ENCODE results near the gene SLC12A8. TPM values are rescaled to one million over a fixed set of nuclear protein-coding genes. Genes with fewer than 3 reads are reported as not detected.

Gene SLC12A8
- total RNA-seq, 4 donors from 2014 or later: 5.4 to 10.5 (median 6.8) TPM

- WGBS, 2 donors (ENCODE audit: low coverage in 1 of 2): 26 to 32% methylated on average over 5 to 14 of the region's 14 CpGs
- Histone ChIP-seq H3K9me3 (no peaks in the 10 kb centered on the region), H3K36me3 (no peaks in the 10 kb centered on the region), H3K27me3 (peaks cover 5% of the 10 kb centered on the region), H3K4me3 (peak overlapping the region in 3 of 4 donors; percentile 5 to 32 (median 7)), H3K4me1 (peaks cover 31 to 63% (median 36%) of the 10 kb centered on the region in 4 donors), H3K27ac (peak overlapping the region; percentile 87 to 90 (median 89))
- in situ Hi-C loops (cut with MboI; ENCODE audit: low pct_ligation_motif_present in 1 of 4, low pct_unique_long_range_greater_than_20kb in 1 of 4, low sequenced_read_pairs in 3 of 4) (no loop called here), intact Hi-C loops (cut with DNase I; ENCODE audit: low total_unique reads) (loop anchor here (5.0 kb wide), 1 partner anchor 50 kb away; no protein-coding TSS in a partner anchor)
- TF ChIP-seq EP300 (IDR thresholded peaks at IDR 0.05; ENCODE audit: low read depth) (no peak), POLR2A (IDR thresholded peaks at IDR 0.05) (no peak)
- TF ChIP-seq, protein P1, sequence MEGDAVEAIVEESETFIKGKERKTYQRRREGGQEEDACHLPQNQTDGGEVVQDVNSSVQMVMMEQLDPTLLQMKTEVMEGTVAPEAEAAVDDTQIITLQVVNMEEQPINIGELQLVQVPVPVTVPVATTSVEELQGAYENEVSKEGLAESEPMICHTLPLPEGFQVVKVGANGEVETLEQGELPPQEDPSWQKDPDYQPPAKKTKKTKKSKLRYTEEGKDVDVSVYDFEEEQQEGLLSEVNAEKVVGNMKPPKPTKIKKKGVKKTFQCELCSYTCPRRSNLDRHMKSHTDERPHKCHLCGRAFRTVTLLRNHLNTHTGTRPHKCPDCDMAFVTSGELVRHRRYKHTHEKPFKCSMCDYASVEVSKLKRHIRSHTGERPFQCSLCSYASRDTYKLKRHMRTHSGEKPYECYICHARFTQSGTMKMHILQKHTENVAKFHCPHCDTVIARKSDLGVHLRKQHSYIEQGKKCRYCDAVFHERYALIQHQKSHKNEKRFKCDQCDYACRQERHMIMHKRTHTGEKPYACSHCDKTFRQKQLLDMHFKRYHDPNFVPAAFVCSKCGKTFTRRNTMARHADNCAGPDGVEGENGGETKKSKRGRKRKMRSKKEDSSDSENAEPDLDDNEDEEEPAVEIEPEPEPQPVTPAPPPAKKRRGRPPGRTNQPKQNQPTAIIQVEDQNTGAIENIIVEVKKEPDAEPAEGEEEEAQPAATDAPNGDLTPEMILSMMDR (IDR thresholded peaks at IDR 0.05): no peak
- peak; percentile 30 for DNase-seq
Measured at GRCh38 chr3:125051715-125052581, 160.6 kb downstream of the SLC12A8 start.

DNA sequence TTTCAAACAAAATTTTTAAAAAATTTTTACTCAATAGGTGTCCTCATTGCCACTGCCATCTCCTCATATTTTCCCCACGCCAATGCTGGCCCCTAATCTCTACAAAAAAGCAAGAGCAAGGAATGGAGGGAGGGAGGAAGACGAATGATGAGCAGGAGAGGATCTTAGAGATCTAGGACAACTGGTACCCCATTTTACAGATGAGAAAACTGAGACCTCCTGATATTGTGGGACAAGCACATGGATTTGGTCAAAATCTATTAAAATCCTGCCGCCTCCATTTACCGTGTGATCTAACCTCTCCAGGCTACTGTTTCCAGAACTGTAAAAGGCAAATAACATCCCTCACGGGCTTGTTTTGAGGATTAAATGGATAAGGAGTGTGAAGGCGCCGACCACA is 161.3 kb downstream of the SLC12A8 start:
- intact Hi-C loops (cut with DNase I; ENCODE audit: low total_unique reads): loop anchor here (5.0 kb wide), 1 partner anchor 49 kb away; no protein-coding TSS in a partner anchor
- in situ Hi-C loops (cut with MboI; ENCODE audit: low pct_ligation_motif_present in 1 of 4, low pct_unique_long_range_greater_than_20kb in 1 of 4, low sequenced_read_pairs in 3 of 4): no loop called here

DNA sequence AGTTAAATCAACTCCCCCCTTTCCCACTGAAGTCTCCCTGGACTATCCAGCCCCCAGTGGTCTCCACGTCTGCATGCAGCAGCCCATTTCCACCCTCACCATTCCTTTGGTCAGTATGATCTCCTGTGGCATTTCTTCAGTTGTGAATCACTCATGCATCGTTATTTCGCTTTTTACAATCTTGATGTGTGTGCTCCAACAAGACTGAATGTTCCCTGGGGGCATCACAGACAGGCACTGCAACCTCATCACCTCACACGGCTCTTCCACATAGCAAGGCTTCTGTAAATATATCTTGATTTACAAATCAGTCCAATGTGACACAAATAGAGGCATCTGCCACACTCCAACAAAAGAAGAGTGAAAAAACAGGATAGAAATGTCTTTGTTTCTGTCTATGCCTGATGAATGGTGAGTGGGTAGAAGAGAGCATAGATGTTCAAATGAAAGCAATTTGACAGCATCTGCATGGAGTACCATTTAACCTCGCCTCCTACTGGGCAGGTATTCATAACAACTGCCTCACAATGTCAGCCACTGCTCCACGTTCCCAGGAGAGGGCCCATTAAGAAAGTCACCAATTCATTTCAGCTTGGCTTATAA is 162.0 kb downstream of the SLC12A8 start:
- H3K27ac ChIP-seq: no peak overlapping the region
- H3K36me3 ChIP-seq: no peaks in the 10 kb centered on the region
- TF ChIP-seq POLR2A (IDR thresholded peaks at IDR 0.05) (no peak), POLR2AphosphoS5 (IDR thresholded peaks at IDR 0.05) (no peak), EP300 (IDR thresholded peaks at IDR 0.05; ENCODE audit: low read depth) (no peak)
- TF ChIP-seq, protein P1 (IDR thresholded peaks at IDR 0.05): no peak
- 86 to 91% methylated on average over 6 of the region's 6 CpGs for WGBS, 2 donors (ENCODE audit: low coverage in 1 of 2)
- no peak overlapping the region for H3K4me3 ChIP-seq
- no peaks in the 10 kb centered on the region for H3K27me3 ChIP-seq
- in situ Hi-C loops (cut with MboI; ENCODE audit: low pct_ligation_motif_present in 1 of 4, low pct_unique_long_range_greater_than_20kb in 1 of 4, low sequenced_read_pairs in 3 of 4): no loop called here
- intact Hi-C loops (cut with DNase I; ENCODE audit: low total_unique reads): loop anchor here (5.0 kb wide), 1 partner anchor 48 kb away; no protein-coding TSS in a partner anchor
- no peaks in the 10 kb centered on the region for H3K9me3 ChIP-seq
- peaks cover 23 to 53% (median 31%) of the 10 kb centered on the region in 4 donors for H3K4me1 ChIP-seq
- no peak for DNase-seq

More for the DNA sequence above, 161.3 kb downstream of the SLC12A8 start:
- no peaks in the 10 kb centered on the region for H3K36me3 ChIP-seq
- WGBS, 2 donors (ENCODE audit: low coverage in 1 of 2): 71 to 75% methylated on average over 7 of the region's 7 CpGs
- H3K9me3 ChIP-seq: no peaks in the 10 kb centered on the region
- TF ChIP-seq, protein P1 (IDR thresholded peaks at IDR 0.05): no peak
- TF ChIP-seq POLR2AphosphoS5 (IDR thresholded peaks at IDR 0.05) (no peak), POLR2A (IDR thresholded peaks at IDR 0.05) (no peak), EP300 (IDR thresholded peaks at IDR 0.05; ENCODE audit: low read depth) (no peak)
- peak overlapping the region; percentile 87 to 90 (median 89) for H3K27ac ChIP-seq
- H3K27me3 ChIP-seq: no peaks in the 10 kb centered on the region
- H3K4me3 ChIP-seq: no peak overlapping the region
- DNase-seq: no peak
- peaks cover 23 to 56% (median 30%) of the 10 kb centered on the region in 4 donors for H3K4me1 ChIP-seq

GRCh38 chr3:125048282-125048681 is 164.3 kb downstream of the SLC12A8 start:
- no peak for TF ChIP-seq POLR2A (IDR thresholded peaks at IDR 0.05)
- TF ChIP-seq POLR2AphosphoS5 (IDR thresholded peaks at IDR 0.05): peak in 1 of 3 donors; percentile 11
- Histone ChIP-seq H3K4me3 (no peak overlapping the region), H3K27ac (peak overlapping the region in 3 of 4 donors; percentile 3 to 36 (median 17)), H3K9me3 (no peaks in the 10 kb centered on the region), H3K36me3 (no peaks in the 10 kb centered on the region), H3K27me3 (no peaks in the 10 kb centered on the region), H3K4me1 (peaks cover 23 to 57% (median 36%) of the 10 kb centered on the region in 4 donors)
- no peak for DNase-seq
- 96 to 100% methylated on average over 1 to 3 of the region's 3 CpGs for WGBS, 2 donors (ENCODE audit: low coverage in 1 of 2)
- intact Hi-C loops (cut with DNase I; ENCODE audit: low total_unique reads): no loop called here
- in situ Hi-C loops (cut with MboI; ENCODE audit: low pct_ligation_motif_present in 1 of 4, low pct_unique_long_range_greater_than_20kb in 1 of 4, low sequenced_read_pairs in 3 of 4): no loop called here
